Measurements from ENCODE around the gene PDS5B. TPM values are rescaled to one million over a fixed set of nuclear protein-coding genes. Genes with fewer than 3 reads are reported as not detected.

The PDS5B gene
- total and polyA plus RNA-seq, 9 of the 15 experiments (the other 6 are each of a cell fraction or from before 2014, with no cell fraction given), result 6.2 to 23.7 (median 13.1) TPM

GRCh38 chr13:32595306-32595705 is 9.1 kb downstream of the PDS5B start:
- in situ Hi-C loops (cut with MboI) (no loop called here), intact Hi-C loops (cut with micrococcal nuclease) (no loop called here)
- ChIA-PET POLR2A (interaction anchor here (1.3 kb wide), 1 partner anchor 8 kb away, joined by 3 read pairs; no protein-coding TSS in a partner anchor), CTCF (ENCODE audit: low intra/inter-chr PET ratio) (no interaction called here)
- Histone ChIP-seq H3K79me2 (ENCODE audit: control insufficient read depth, insufficient read depth, low read length) (peaks cover 88% of the 10 kb centered on the region), H2AFZ (ENCODE audit: low read depth, low read length) (no peak overlapping the region), H3K4me2 (ENCODE audit: insufficient read depth, low read length) (no peak overlapping the region), H3K9ac (ENCODE audit: insufficient read depth in 1 of 2, low read depth in 2 of 2, low read length in 2 of 2) (no peak overlapping the region), H3K4me1 (replicated peaks in 1 of 2; ENCODE audit: control insufficient read depth in 2 of 2, insufficient read depth in 2 of 2, low read length in 2 of 2) (peaks cover 0 to 1% of the 10 kb centered on the region in 2 experiments; a peak in 2 of 5 replicates), H3K9me3 (replicated peaks; ENCODE audit: control insufficient read depth, insufficient read depth, low read depth, low read length) (no peaks in the 10 kb centered on the region), H3K4me3 (no peak overlapping the region), H3K27me3 (ENCODE audit: control insufficient read depth in 2 of 2, insufficient read depth in 2 of 2, low read length in 2 of 2) (no peaks in the 10 kb centered on the region), H3K27ac (ENCODE audit: extremely low read depth, low read depth, low read length) (no peak overlapping the region), H3K36me3 (ENCODE audit: control insufficient read depth, insufficient read depth, low read length) (no peaks in the 10 kb centered on the region), H4K20me1 (replicated peaks; ENCODE audit: control insufficient read depth, insufficient read depth, low read length) (0 out of 2 replicates have a peak, but pooled peaks cover 2% of the 10 kb centered on the region), H3K9me1 (ENCODE audit: control insufficient read depth, insufficient read depth, low read length) (no peaks in the 10 kb centered on the region)
- DNase-seq (ENCODE audit: extremely low read depth in 1 of 4, low spot score in 3 of 4), result no peak
- WGBS (ENCODE audit: insufficient coverage, low coverage, missing lambda C conversion rate), result 66% methylated on average over 2 of the region's 2 CpGs
- BruUV-seq (replicated peaks), result TSS peak; percentile 2
- FAIRE-seq, result no peak
- no peak for ATAC-seq
- TF ChIP-seq MLLT1 (IDR thresholded peaks at IDR 0.05) (no peak), FOXK1 (CRISPR knock-in tag; IDR thresholded peaks at IDR 0.05; ENCODE audit: borderline replicate concordance) (no peak), ZNF551 (CRISPR knock-in tag; IDR thresholded peaks at IDR 0.05) (no peak), RBM22 (IDR thresholded peaks at IDR 0.05; ENCODE audit: low read depth, low read length, poor library complexity, severe bottlenecking) (no peak), TAF1 (IDR thresholded peaks at IDR 0.05; ENCODE audit: control insufficient read depth, extremely low read depth, insufficient read depth, low read length, severe bottlenecking) (no peak), FOXA3 (CRISPR knock-in tag; conservative IDR thresholded peaks at IDR 0.05 in 1 of 2, IDR thresholded peaks at IDR 0.05 in 1 of 2) (no peak), ETV5 (CRISPR knock-in tag; IDR thresholded peaks at IDR 0.05; ENCODE audit: low read depth) (no peak)
